ENCODE results near the gene OR7G2.

OR7G2 gene

GRCh38 chr19:9146882-9147281 is 39.6 kb upstream of the OR7G2 start:
- Histone ChIP-seq H3K4me3 (ENCODE audit: control insufficient read depth in 1 of 7, extremely low read depth in 1 of 7, insufficient read depth in 4 of 7, low read depth in 2 of 7, low read length in 6 of 7) (peak overlapping the region in 1 of 7 experiments; percentile 24), H3K9me3 (ENCODE audit: control extremely low read depth in 1 of 5, control insufficient read depth in 4 of 5, insufficient read depth in 2 of 5, low read depth in 1 of 5, low read length in 4 of 5) (peaks cover 11 to 69% (median 45%) of the 10 kb centered on the region in 5 experiments), H3K36me3 (ENCODE audit: control insufficient read depth in 4 of 4, insufficient read depth in 4 of 4, low read length in 3 of 4) (peaks cover 6 to 70% (median 42%) of the 10 kb centered on the region in 4 experiments), H3K4me1 (ENCODE audit: control extremely low read depth in 1 of 4, control insufficient read depth in 4 of 4, insufficient read depth in 4 of 4, low read length in 3 of 4) (no peaks in the 10 kb centered on the region), H3K27me3 (replicated peaks in 2 of 5; ENCODE audit: control insufficient read depth in 4 of 5, insufficient read depth in 5 of 5, low read length in 4 of 5) (no peaks in the 10 kb centered on the region), H3K27ac (ENCODE audit: insufficient read depth in 1 of 2, low read depth in 1 of 2, low read length in 2 of 2, poor library complexity in 1 of 2, severe bottlenecking in 2 of 2) (no peak overlapping the region)
- WGBS (ENCODE audit: insufficient coverage): no CpG with 5 or more reads among the region's 1 CpG
- ChIA-PET CTCF (no interaction called here), POLR2A (no interaction called here)
- DNase-seq: no peak

GRCh38 chr19:9144920-9145319 is 37.6 kb upstream of the OR7G2 start:
- Histone ChIP-seq H3K4me3 (ENCODE audit: control insufficient read depth in 1 of 7, extremely low read depth in 1 of 7, insufficient read depth in 4 of 7, low read depth in 2 of 7, low read length in 6 of 7) (no peak overlapping the region), H3K36me3 (ENCODE audit: control insufficient read depth in 4 of 4, insufficient read depth in 4 of 4, low read length in 3 of 4) (peaks cover 6 to 55% (median 36%) of the 10 kb centered on the region in 4 experiments), H3K27me3 (replicated peaks in 2 of 5; ENCODE audit: control insufficient read depth in 4 of 5, insufficient read depth in 5 of 5, low read length in 4 of 5) (no peaks in the 10 kb centered on the region), H3K27ac (ENCODE audit: insufficient read depth in 1 of 2, low read depth in 1 of 2, low read length in 2 of 2, poor library complexity in 1 of 2, severe bottlenecking in 2 of 2) (no peak overlapping the region), H3K9me3 (ENCODE audit: control extremely low read depth in 1 of 5, control insufficient read depth in 4 of 5, insufficient read depth in 2 of 5, low read depth in 1 of 5, low read length in 4 of 5) (peaks cover 11 to 52% (median 34%) of the 10 kb centered on the region in 5 experiments), H3K4me1 (ENCODE audit: control extremely low read depth in 1 of 4, control insufficient read depth in 4 of 4, insufficient read depth in 4 of 4, low read length in 3 of 4) (peaks cover 5 to 13% (median 7%) of the 10 kb centered on the region in 4 experiments)
- POLR2A ChIA-PET: no interaction called here
- 96% methylated on average over 5 of the region's 5 CpGs for WGBS (ENCODE audit: insufficient coverage)
- CTCF ChIA-PET: interaction anchor here (0.5 kb wide), 1 partner anchor 643 kb away, joined by 3 read pairs; no protein-coding TSS in a partner anchor
- peak; percentile 11 to 60 (median 48) for DNase-seq

GRCh38 chr19:9140159-9140874 is 33.0 kb upstream of the OR7G2 start, which contains the start of gene ZNF317:
ZNF317 (plus strand) TSS chr19:9140397; CDS start chr19:9156017, 15,620 bp downstream.
- H3K4me3 ChIP-seq (ENCODE audit: control insufficient read depth in 1 of 7, extremely low read depth in 1 of 7, insufficient read depth in 4 of 7, low read depth in 2 of 7, low read length in 6 of 7): peak within 1 kb of the TSS; percentile 80 to 100 (median 92)
- peaks cover 0 to 25% (median 7%) of the 10 kb centered on the region in 4 experiments for H3K36me3 ChIP-seq (ENCODE audit: control insufficient read depth in 4 of 4, insufficient read depth in 4 of 4, low read length in 3 of 4)
- H3K27me3 ChIP-seq (replicated peaks in 2 of 5; ENCODE audit: control insufficient read depth in 4 of 5, insufficient read depth in 5 of 5, low read length in 4 of 5): no peaks in the 10 kb centered on the region
- peaks cover 9 to 17% (median 11%) of the 10 kb centered on the region in 4 experiments for H3K4me1 ChIP-seq (ENCODE audit: control extremely low read depth in 1 of 4, control insufficient read depth in 4 of 4, insufficient read depth in 4 of 4, low read length in 3 of 4)
- peak within 1 kb of the TSS; percentile 86 to 97 for H3K27ac ChIP-seq (ENCODE audit: insufficient read depth in 1 of 2, low read depth in 1 of 2, low read length in 2 of 2, poor library complexity in 1 of 2, severe bottlenecking in 2 of 2)
- ChIA-PET POLR2A (interaction anchor here (0.5 kb wide), 1 partner anchor 168 kb away, joined by 7 read pairs; no protein-coding TSS in a partner anchor), CTCF (no interaction called here)
- peak; percentile 93 to 96 (median 95) for DNase-seq
- WGBS (ENCODE audit: insufficient coverage): 0% methylated on average over 38 of the region's 43 CpGs
- H3K9me3 ChIP-seq (ENCODE audit: control extremely low read depth in 1 of 5, control insufficient read depth in 4 of 5, insufficient read depth in 2 of 5, low read depth in 1 of 5, low read length in 4 of 5): peaks cover 6 to 20% (median 13%) of the 10 kb centered on the region in 5 experiments

- H3K27ac ChIP-seq (ENCODE audit: insufficient read depth in 1 of 2, low read depth in 1 of 2, low read length in 2 of 2, poor library complexity in 1 of 2, severe bottlenecking in 2 of 2): peak overlapping the region; percentile 86 to 97
- 34% methylated on average over 3 of the region's 8 CpGs for WGBS (ENCODE audit: insufficient coverage)
- CTCF ChIA-PET: no interaction called here
- DNase-seq: peak in 1 of 3 donors; percentile 34
- POLR2A ChIA-PET: no interaction called here
- no peaks in the 10 kb centered on the region for H3K27me3 ChIP-seq (replicated peaks in 2 of 5; ENCODE audit: control insufficient read depth in 4 of 5, insufficient read depth in 5 of 5, low read length in 4 of 5)
- H3K4me1 ChIP-seq (ENCODE audit: control extremely low read depth in 1 of 4, control insufficient read depth in 4 of 4, insufficient read depth in 4 of 4, low read length in 3 of 4): peaks cover 9 to 17% (median 11%) of the 10 kb centered on the region in 4 experiments
- H3K4me3 ChIP-seq (ENCODE audit: control insufficient read depth in 1 of 7, extremely low read depth in 1 of 7, insufficient read depth in 4 of 7, low read depth in 2 of 7, low read length in 6 of 7): peak overlapping the region in 6 of 7 experiments; percentile 87 to 100 (median 95)
- H3K9me3 ChIP-seq (ENCODE audit: control extremely low read depth in 1 of 5, control insufficient read depth in 4 of 5, insufficient read depth in 2 of 5, low read depth in 1 of 5, low read length in 4 of 5): peaks cover 1 to 14% (median 7%) of the 10 kb centered on the region in 5 experiments
- H3K36me3 ChIP-seq (ENCODE audit: control insufficient read depth in 4 of 4, insufficient read depth in 4 of 4, low read length in 3 of 4): peaks cover 0 to 21% (median 5%) of the 10 kb centered on the region in 4 experiments
These were observed 32.4 kb upstream of the OR7G2 start for GRCh38 chr19:9139609-9140158.

GRCh38 chr19:9132422-9132821 is 25.1 kb upstream of the OR7G2 start:
- WGBS (ENCODE audit: insufficient coverage): 88% methylated on average over 4 of the region's 5 CpGs
- Histone ChIP-seq H3K9me3 (ENCODE audit: control extremely low read depth in 1 of 5, control insufficient read depth in 4 of 5, insufficient read depth in 2 of 5, low read depth in 1 of 5, low read length in 4 of 5) (no peaks in the 10 kb centered on the region), H3K4me3 (ENCODE audit: control insufficient read depth in 1 of 7, extremely low read depth in 1 of 7, insufficient read depth in 4 of 7, low read depth in 2 of 7, low read length in 6 of 7) (no peak overlapping the region), H3K4me1 (ENCODE audit: control extremely low read depth in 1 of 4, control insufficient read depth in 4 of 4, insufficient read depth in 4 of 4, low read length in 3 of 4) (peaks cover 0 to 5% (median 3%) of the 10 kb centered on the region in 4 experiments), H3K27ac (ENCODE audit: insufficient read depth in 1 of 2, low read depth in 1 of 2, low read length in 2 of 2, poor library complexity in 1 of 2, severe bottlenecking in 2 of 2) (no peak overlapping the region), H3K36me3 (ENCODE audit: control insufficient read depth in 4 of 4, insufficient read depth in 4 of 4, low read length in 3 of 4) (no peaks in the 10 kb centered on the region), H3K27me3 (replicated peaks in 2 of 5; ENCODE audit: control insufficient read depth in 4 of 5, insufficient read depth in 5 of 5, low read length in 4 of 5) (no peaks in the 10 kb centered on the region)
- POLR2A ChIA-PET: interaction anchor here (0.6 kb wide), 1 partner anchor 176 kb away, joined by 3 read pairs; no protein-coding TSS in a partner anchor
- no peak for DNase-seq
- CTCF ChIA-PET: interaction anchor here (0.8 kb wide), 1 partner anchor 788 kb away, joined by 5 read pairs; no protein-coding TSS in a partner anchor

GRCh38 chr19:9130965-9131364 is 23.7 kb upstream of the OR7G2 start:
- Histone ChIP-seq H3K4me1 (ENCODE audit: control extremely low read depth in 1 of 4, control insufficient read depth in 4 of 4, insufficient read depth in 4 of 4, low read length in 3 of 4) (peaks cover 0 to 5% (median 3%) of the 10 kb centered on the region in 4 experiments), H3K4me3 (ENCODE audit: control insufficient read depth in 1 of 7, extremely low read depth in 1 of 7, insufficient read depth in 4 of 7, low read depth in 2 of 7, low read length in 6 of 7) (no peak overlapping the region), H3K27me3 (replicated peaks in 2 of 5; ENCODE audit: control insufficient read depth in 4 of 5, insufficient read depth in 5 of 5, low read length in 4 of 5) (peaks cover 0 to 5% (median 0%) of the 10 kb centered on the region in 5 experiments), H3K27ac (ENCODE audit: insufficient read depth in 1 of 2, low read depth in 1 of 2, low read length in 2 of 2, poor library complexity in 1 of 2, severe bottlenecking in 2 of 2) (no peak overlapping the region), H3K9me3 (ENCODE audit: control extremely low read depth in 1 of 5, control insufficient read depth in 4 of 5, insufficient read depth in 2 of 5, low read depth in 1 of 5, low read length in 4 of 5) (no peaks in the 10 kb centered on the region), H3K36me3 (ENCODE audit: control insufficient read depth in 4 of 4, insufficient read depth in 4 of 4, low read length in 3 of 4) (no peaks in the 10 kb centered on the region)
- WGBS (ENCODE audit: insufficient coverage): 9% methylated on average over 1 of the region's 1 CpG
- ChIA-PET POLR2A (no interaction called here), CTCF (no interaction called here)
- peak; percentile 56 to 91 (median 87) for DNase-seq

GRCh38 chr19:9128171-9128570 is 20.9 kb upstream of the OR7G2 start:
- no peak overlapping the region for H3K27ac ChIP-seq (ENCODE audit: insufficient read depth in 1 of 2, low read depth in 1 of 2, low read length in 2 of 2, poor library complexity in 1 of 2, severe bottlenecking in 2 of 2)
- H3K4me3 ChIP-seq (ENCODE audit: control insufficient read depth in 1 of 7, extremely low read depth in 1 of 7, insufficient read depth in 4 of 7, low read depth in 2 of 7, low read length in 6 of 7): no peak overlapping the region
- peaks cover 0 to 6% (median 0%) of the 10 kb centered on the region in 5 experiments for H3K27me3 ChIP-seq (replicated peaks in 2 of 5; ENCODE audit: control insufficient read depth in 4 of 5, insufficient read depth in 5 of 5, low read length in 4 of 5)
- no peaks in the 10 kb centered on the region for H3K36me3 ChIP-seq (ENCODE audit: control insufficient read depth in 4 of 4, insufficient read depth in 4 of 4, low read length in 3 of 4)
- WGBS (ENCODE audit: insufficient coverage): no CpG with 5 or more reads among the region's 3 CpGs
- H3K4me1 ChIP-seq (ENCODE audit: control extremely low read depth in 1 of 4, control insufficient read depth in 4 of 4, insufficient read depth in 4 of 4, low read length in 3 of 4): peaks cover 0 to 5% (median 2%) of the 10 kb centered on the region in 4 experiments
- ChIA-PET POLR2A (no interaction called here), CTCF (no interaction called here)
- H3K9me3 ChIP-seq (ENCODE audit: control extremely low read depth in 1 of 5, control insufficient read depth in 4 of 5, insufficient read depth in 2 of 5, low read depth in 1 of 5, low read length in 4 of 5): no peaks in the 10 kb centered on the region
- peak in 1 of 3 donors; percentile 34 for DNase-seq

All from common myeloid progenitor, CD34-positive (primary cell).